ENCODE results near the gene ESRP2.

ESRP2 gene

GRCh38 chr16:68235887-68236136, at the start of gene ESRP2:
ESRP2 (minus strand) TSS chr16:68236127; CDS start chr16:68236045, 82 bp downstream.
- DNase-seq (ENCODE audit: low read depth), result no peak

GRCh38 chr16:68285683-68286082, 49.8 kb upstream of the ESRP2 start:
- DNase-seq (ENCODE audit: low read depth), result no peak

- no peak for DNase-seq (ENCODE audit: low read depth)
Observed at GRCh38 chr16:68284847-68285246, 48.9 kb upstream of the ESRP2 start.

DNA sequence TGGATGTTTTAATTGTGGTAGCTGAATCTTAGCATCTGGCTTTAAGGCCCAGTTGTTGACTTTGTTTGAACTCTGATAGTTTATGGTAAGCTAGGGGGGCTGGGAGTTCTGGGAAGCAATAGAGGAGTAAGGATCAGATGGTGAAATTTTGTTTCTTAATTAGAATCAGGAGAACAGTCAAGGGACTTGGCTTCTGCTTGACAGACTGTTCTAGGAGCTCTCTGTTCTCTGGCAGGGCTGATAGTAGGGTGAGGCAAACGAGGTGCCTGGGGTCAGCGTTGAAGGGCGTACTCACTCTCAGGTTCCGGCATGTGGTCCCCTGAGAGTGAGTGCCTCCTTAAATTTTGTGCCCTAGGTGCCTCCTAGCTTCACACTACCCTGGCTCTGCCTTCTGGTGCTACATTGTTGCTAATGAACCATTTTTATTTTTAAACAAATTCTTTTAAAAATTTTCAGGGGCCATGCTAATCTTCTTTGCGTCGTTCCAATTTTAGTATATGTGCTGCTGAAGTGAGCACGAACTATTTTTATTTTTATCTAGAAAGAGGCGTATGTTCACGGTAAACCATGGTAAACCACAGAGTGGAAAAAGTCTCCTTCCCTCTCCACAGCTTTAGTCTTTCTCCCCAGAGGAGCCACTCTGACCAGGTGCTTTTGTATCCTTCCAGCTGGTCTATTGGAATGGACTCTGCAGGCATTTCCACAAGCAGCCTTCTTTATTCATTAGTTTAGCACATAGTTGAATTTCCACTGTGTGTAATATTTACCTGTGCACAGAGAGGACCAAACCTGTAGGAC, 48.1 kb upstream of the ESRP2 start:
- DNase-seq (ENCODE audit: low read depth), result peak; percentile 81

DNA sequence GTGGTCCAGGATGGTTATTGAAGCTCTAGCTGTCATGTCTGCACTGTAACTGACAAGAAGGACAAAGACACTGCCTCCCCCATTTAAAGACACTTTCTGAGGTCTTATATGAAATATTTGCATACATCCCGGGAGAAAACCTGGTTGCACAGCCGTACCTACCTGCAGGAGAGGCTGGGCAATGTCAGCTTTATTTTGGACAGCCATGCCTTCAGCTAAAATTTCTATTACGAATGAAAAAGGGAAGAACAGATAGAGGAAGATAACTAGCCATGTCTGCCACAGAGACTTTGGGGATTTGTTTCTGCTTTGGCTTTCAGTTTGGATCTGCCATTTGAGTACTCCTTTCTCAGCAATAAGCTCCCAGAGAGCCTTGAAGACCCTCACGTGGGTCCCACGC, 47.4 kb upstream of the ESRP2 start:
- no peak for DNase-seq (ENCODE audit: low read depth)

- DNase-seq (ENCODE audit: low read depth), result no peak
Observed at GRCh38 chr16:68282064-68282452, 46.1 kb upstream of the ESRP2 start.

DNA sequence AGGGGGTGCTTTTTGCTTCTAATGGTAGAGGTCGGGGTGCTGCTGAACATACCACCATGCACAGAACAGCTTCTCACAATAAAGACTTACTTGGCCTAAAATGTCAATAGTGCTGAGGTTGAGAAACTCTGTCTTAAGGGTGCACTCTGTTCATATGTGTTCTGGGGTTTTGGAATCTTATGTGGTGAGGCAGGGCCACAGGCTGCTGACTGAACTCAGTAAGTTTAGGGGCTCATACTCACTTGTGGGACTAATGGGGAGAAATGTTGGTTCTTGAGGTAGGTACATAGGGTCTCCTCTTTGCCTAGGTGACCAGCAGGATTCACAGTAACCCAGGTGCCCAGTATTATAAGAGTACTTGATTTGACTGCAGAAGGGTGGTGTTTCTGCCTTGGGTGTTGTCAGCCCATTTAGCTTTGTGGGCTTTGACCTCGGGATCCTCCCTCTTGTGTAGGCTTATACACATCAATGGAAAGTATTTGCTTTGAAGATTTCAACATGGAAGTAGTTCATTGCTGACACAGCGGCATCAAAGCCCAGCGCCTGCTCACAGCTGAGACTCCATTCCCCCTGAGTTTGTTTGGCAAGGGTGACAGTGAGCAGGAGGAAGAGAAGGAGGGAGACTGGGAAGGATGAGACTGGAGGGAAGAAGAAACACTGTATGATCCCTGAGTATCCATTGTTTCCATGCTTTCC, 45.6 kb upstream of the ESRP2 start:
- no peak for DNase-seq (ENCODE audit: low read depth)

DNA sequence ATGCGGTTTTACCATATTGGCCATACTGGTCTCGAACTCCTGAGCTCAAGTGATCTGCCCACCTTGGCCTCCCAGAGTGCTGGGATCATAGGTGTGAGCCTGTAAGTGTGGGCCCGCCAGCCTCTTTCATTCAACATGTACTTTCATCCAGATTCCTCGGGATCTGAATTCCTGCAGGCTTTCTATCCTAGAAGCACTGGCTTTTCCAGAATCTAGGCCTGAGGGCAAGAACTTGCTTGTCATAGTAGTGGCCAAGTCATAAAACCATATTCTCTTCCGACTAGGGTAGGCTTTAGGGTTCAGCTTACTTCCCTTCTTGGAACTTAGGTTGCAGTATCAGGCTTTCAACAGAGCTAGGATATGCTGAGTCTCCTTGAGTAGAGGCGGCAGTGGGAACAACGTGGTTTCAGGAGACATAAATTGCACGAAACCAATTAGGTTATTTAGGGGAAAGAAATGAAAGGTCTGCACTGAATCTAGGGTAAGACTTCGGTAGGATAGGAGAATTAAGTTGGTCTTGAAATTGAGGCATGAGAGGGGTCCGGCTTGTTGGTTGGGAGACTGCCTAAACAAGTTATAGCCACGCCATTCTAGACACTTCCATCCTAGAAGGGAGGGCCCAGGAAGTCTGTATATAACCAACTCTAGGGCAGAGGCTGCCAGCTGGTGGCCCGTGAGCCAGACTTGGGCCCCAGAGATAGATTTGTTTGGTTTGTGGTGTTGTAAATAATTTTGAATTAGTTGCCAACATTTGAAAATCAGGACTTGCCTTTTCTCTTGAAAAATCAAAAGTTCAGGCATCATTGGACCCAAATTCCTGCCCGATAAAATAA, 44.0 kb upstream of the ESRP2 start:
- no peak for DNase-seq (ENCODE audit: low read depth)

DNA sequence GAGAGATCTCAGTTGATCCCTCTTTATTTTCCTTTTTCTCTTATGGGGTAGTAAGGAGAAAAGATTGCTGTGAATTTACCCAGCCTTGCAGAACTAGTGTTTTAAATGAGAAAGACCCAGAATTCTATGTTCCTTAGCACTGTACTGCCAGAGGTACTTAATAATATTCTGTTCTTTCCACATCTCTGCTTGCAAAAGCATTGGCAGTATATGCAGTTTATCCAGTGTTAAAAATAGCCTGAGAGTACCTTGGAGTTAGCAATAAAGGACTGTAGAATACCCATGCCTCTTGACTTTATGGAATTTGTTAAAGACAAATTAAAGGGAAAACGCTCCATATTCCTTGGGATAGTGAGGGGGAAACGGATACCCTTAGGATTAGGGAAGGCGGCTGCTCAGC, 40.3 kb upstream of the ESRP2 start:
- peak; percentile 24 for DNase-seq (ENCODE audit: low read depth)

DNA sequence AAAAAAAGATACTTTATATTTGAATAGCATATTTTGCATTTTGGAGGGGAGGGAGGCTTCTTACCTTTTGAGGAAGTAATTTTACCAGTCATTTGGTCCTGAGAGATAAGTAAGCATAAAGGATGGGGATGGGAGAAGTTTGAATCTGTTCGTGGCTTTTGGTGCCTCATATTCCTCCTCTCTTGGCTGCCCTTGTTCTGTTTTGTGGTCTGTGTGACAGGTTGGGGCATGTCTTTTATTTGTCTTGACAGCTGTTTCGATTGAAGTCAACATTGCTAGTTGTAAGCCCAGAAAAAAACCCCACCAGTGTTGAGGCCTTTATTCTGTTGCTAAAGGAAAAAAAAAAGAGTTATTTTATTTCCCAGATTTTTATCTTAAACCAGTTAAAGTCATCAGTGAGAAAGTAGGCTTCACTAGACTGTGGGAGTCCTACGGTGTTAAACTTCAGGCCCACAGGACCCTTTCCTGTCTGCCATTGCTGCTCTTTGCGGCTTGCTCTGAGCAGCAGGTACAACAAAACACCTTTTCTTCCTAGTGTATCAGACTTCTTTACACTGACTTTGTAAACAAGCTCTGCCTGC, 39.8 kb upstream of the ESRP2 start:
- no peak for DNase-seq (ENCODE audit: low read depth)

GRCh38 chr16:68274441-68274840, 38.5 kb upstream of the ESRP2 start:
- DNase-seq (ENCODE audit: low read depth), result no peak

GRCh38 chr16:68273896-68274295, 38.0 kb upstream of the ESRP2 start:
- DNase-seq (ENCODE audit: low read depth), result no peak

DNA sequence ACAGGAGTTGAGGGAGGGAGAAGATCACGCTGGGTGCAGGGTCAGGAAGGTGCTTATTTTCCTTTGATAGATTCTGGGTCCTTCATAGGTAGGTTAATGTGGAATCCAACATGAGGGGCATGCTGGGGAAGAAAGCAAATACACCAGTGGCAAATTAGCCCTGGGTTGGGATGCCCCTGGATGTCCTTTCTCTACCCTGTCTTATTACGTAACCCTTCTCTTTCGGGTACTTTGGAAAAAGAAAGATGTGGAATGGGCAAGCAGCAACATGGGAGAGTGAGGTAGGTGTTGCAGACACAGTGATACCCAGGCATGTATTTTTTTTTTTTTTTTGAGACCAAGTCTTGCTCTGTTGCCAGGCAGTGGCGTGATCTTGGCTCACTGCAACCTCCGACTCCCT, 37.5 kb upstream of the ESRP2 start:
- no peak for DNase-seq (ENCODE audit: low read depth)

- DNase-seq (ENCODE audit: low read depth), result no peak
Observed at GRCh38 chr16:68272507-68273209, 36.7 kb upstream of the ESRP2 start.

GRCh38 chr16:68270353-68270752, 34.4 kb upstream of the ESRP2 start:
- DNase-seq (ENCODE audit: low read depth), result no peak

GRCh38 chr16:68269793-68270192, 33.9 kb upstream of the ESRP2 start:
- no peak for DNase-seq (ENCODE audit: low read depth)

GRCh38 chr16:68267612-68268405, 31.9 kb upstream of the ESRP2 start:
- no peak for DNase-seq (ENCODE audit: low read depth)

GRCh38 chr16:68265078-68265920, 29.4 kb upstream of the ESRP2 start:
- peak; percentile 77 for DNase-seq (ENCODE audit: low read depth)

DNA sequence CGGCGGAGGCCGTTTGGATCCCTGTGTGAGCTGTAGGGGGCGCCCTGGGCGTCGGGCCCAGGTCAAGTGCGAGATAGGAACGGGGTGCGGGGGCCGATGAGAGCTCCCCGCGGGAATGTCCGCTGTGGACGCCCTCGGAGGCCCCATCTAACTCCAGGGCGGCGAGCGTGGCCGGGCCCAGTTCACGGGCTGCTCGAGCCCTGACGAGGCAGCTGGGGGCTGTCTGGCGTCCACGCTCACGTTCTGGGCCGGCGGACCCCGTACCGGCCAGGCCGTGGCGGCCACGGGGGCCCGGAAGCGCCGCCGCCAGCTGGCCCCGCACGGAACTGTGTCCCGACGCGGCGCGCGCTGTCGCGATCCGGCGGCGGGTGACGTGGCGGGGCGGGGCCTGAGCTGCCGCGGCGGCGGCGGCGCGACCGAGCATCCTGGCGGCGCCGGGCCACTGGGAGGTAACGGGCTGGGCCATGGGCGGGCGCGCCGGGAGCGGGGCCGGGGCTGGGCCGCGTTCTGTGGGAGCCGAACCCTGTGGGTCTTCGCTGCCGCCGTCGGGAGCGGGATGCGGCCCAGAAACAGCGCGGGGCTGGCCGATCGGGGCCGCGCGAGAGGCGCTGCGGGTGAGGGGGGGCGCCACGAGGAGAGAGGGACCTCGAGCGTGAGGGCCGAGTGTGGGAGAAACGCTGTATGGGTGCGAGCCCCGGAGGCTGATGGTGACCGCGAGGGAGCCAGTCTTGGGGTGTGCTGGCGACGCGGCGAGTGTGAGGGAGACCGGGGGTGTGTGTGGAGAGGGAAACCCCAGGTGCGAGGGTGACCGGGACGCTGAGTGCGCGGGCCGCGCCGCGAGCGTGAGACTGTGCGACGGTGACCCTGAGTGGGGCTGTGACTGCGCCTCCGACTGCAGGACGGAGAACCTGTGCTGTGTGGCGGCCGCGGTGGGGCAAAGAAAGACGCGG, 28.5 kb upstream of the ESRP2 start, which contains the start of gene SLC7A6:
Gene SLC7A6, plus strand, starts transcription at position 399 of the 950 bp plus-strand sequence. CDS start 10,201 bp downstream, outside the sequence.
- peak; percentile 63 for DNase-seq (ENCODE audit: low read depth)

Data from fibroblast of gingiva (primary cell).